GM12878 (cell line): ENCODE measurements around the gene LRRC75A. TPM values are rescaled to one million over a fixed set of nuclear protein-coding genes. Genes with fewer than 3 reads are reported as not detected.

ENCODE experiments used
- ATAC-seq: fragments of 200-7000 bp; cut with Tn5 transposase; 3 replicates; pipeline ENCODE4 v1.9.1; 2020; ENCODE audit warnings: mild to moderate bottlenecking, moderate library complexity
- BruUV-seq: library from RNA; stranded (reverse); fragments of 400-500 nt; replicated peaks from 2 replicates; lab custom pipeline; 2021; lab: Mats Ljungman, UMichigan
- CTCF ChIA-PET: fragments of 300-600 bp; sonication (Branson Sonifier 250); formaldehyde crosslinking; extraction: SDS; loops from one replicate; lab custom pipeline; 2021; ENCODE audit warnings: inconsistent platforms; lab: Yijun Ruan, JAX
- POLR2A ChIA-PET: fragments of 350-600 bp; formaldehyde crosslinking; extraction: SDS; loops from one replicate; lab custom pipeline; 2021; ENCODE audit warnings: inconsistent platforms; lab: Charles Lee
- RAD21 ChIA-PET: fragments of 300-600 bp; sonication (Branson Sonifier 250); formaldehyde crosslinking; loops from one replicate; lab custom pipeline; 2023; ENCODE audit warnings: antibody characterized with exemption; ENCODE audit not compliant: unreplicated experiment; lab: Charles Lee
- SMC1A ChIA-PET: fragments of 300-600 bp; sonication (Branson Sonifier 250); formaldehyde crosslinking; loops from one replicate; lab custom pipeline; 2023; ENCODE audit not compliant: unreplicated experiment, uncharacterized antibody; lab: Charles Lee
- DNase-seq: peaks from one replicate; pipeline ENCODE4 v3.0.0-alpha.2; 2011; ENCODE audit warnings: low read depth, low spot score
- FAIRE-seq: peaks from 3 replicates; lab custom pipeline; 2011; peaks lifted over from hg19 to GRCh38; lab: Jason Lieb, UNC
- H2AFZ ChIP-seq: 2 replicates; pipeline ENCODE4 v1.6.0; 2011; ENCODE audit warnings: low read depth, low read length, control low read depth; ENCODE audit not compliant: control insufficient read depth
- H3K27ac ChIP-seq: 2 replicates; pipeline ENCODE4 v1.5.1; 2011; ENCODE audit warnings: control low read depth; ENCODE audit not compliant: control insufficient read depth, insufficient read depth
- H3K27me3 ChIP-seq, 2 experiments: replicated peaks in 1 of 2; 2 replicates each; pipeline versions ENCODE4 v1.6.0 to v1.6.1; 2011; ENCODE audit warnings: low read length in 1 of 2; ENCODE audit not compliant: control insufficient read depth in 2 of 2, insufficient read depth in 2 of 2
- H3K36me3 ChIP-seq, 2 experiments: 2 replicates each; pipeline ENCODE4 v1.5.1; 2011; ENCODE audit warnings: low read length in 1 of 2; ENCODE audit not compliant: control insufficient read depth in 2 of 2, insufficient read depth in 2 of 2
- H3K4me1 ChIP-seq: 2 replicates; pipeline ENCODE4 v1.6.1; 2011; ENCODE audit warnings: mild to moderate bottlenecking, low read length, moderate library complexity, mixed read lengths; ENCODE audit not compliant: control insufficient read depth, insufficient read depth
- H3K4me2 ChIP-seq: 2 replicates; pipeline ENCODE4 v1.6.0; 2011; ENCODE audit warnings: control low read depth; ENCODE audit not compliant: control insufficient read depth, insufficient read depth
- H3K4me3 ChIP-seq: fragments of 200-600 bp; sonication (generic); 2 replicates; pipeline ENCODE4 v1.5.1; 2016
- H3K79me2 ChIP-seq: 2 replicates; pipeline ENCODE4 v1.6.0; 2011; ENCODE audit warnings: low read length; ENCODE audit not compliant: control insufficient read depth, insufficient read depth
- H3K9ac ChIP-seq: 2 replicates; pipeline ENCODE4 v1.8.0; 2011; ENCODE audit warnings: low read length, control low read depth, mixed read lengths; ENCODE audit not compliant: control insufficient read depth, insufficient read depth
- H3K9me3 ChIP-seq: replicated peaks from 3 replicates; pipeline ENCODE4 v1.5.1; 2011; ENCODE audit warnings: mild to moderate bottlenecking, low read length; ENCODE audit not compliant: control insufficient read depth, insufficient read depth
- H4K20me1 ChIP-seq: 2 replicates; pipeline ENCODE4 v1.6.0; 2011; ENCODE audit not compliant: control insufficient read depth, insufficient read depth
- BHLHE40 ChIP-seq, 2 experiments: fragments of 450-650 bp in 1 of 2; IDR thresholded peaks; 2 replicates each; pipeline ENCODE4 v1.6.1; 2011 to 2017; ENCODE audit warnings: low read depth in 2 of 2, borderline replicate concordance in 1 of 2, improper control_type of control experiment in 1 of 2, low read length in 1 of 2, mild to moderate bottlenecking in 1 of 2
- BRCA1 ChIP-seq: IDR thresholded peaks from 2 replicates; pipeline ENCODE4 v1.6.1; 2011; ENCODE audit warnings: low read depth, low read length, improper control_type of control experiment
- E2F8 ChIP-seq: fragments of 450-650 bp; IDR thresholded peaks from 2 replicates; pipeline ENCODE4 v1.6.1; 2018; ENCODE audit warnings: mild to moderate bottlenecking, low read depth, moderate library complexity; ENCODE audit not compliant: partially characterized antibody
- EP300 ChIP-seq, 2 experiments: fragments of 150-350 bp in 1 of 2; IDR thresholded peaks; 2 replicates each; pipeline ENCODE4 v1.6.1; 2011 to 2012; ENCODE audit warnings: low read depth in 2 of 2, low read length in 2 of 2, borderline replicate concordance in 1 of 2, improper control_type of control experiment in 1 of 2, inconsistent platforms in 1 of 2; ENCODE audit not compliant: control insufficient read depth in 1 of 2
- EZH2 ChIP-seq: IDR thresholded peaks from 2 replicates; pipeline ENCODE4 v1.6.1; 2012; ENCODE audit warnings: low read depth, mild to moderate bottlenecking, control low read depth, inconsistent platforms, low read length, borderline replicate concordance; ENCODE audit not compliant: control insufficient read depth
- IRF4 ChIP-seq: IDR thresholded peaks from 2 replicates; pipeline ENCODE4 v1.6.1; 2011; ENCODE audit warnings: low read depth, low read length
- NFYB ChIP-seq: IDR thresholded peaks from 2 replicates; pipeline ENCODE4 v1.6.1; 2011; ENCODE audit warnings: low read depth, mild to moderate bottlenecking, low read length, improper control_type of control experiment, moderate library complexity; ENCODE audit not compliant: insufficient read depth
- POU2F2 ChIP-seq: IDR thresholded peaks from 3 replicates; pipeline ENCODE4 v1.6.1; 2011; ENCODE audit warnings: low read depth, mild to moderate bottlenecking, low read length, borderline replicate concordance
- SP1 ChIP-seq: IDR thresholded peaks from one replicate; pipeline ENCODE4 v1.6.1; 2011; ENCODE audit warnings: low read depth, low read length
- SREBF2 ChIP-seq: IDR thresholded peaks from 2 replicates; pipeline ENCODE4 v1.6.1; 2012; ENCODE audit warnings: mild to moderate bottlenecking, low read length
- STAT3 ChIP-seq: IDR thresholded peaks from 2 replicates; pipeline ENCODE4 v1.6.1; 2011; ENCODE audit warnings: low read depth, low read length, improper control_type of control experiment
- TCF3 ChIP-seq: IDR thresholded peaks from 2 replicates; pipeline ENCODE4 v1.6.1; 2012; ENCODE audit warnings: low read depth, mild to moderate bottlenecking, low read length, borderline replicate concordance; ENCODE audit not compliant: insufficient read depth
- WRNIP1 ChIP-seq: IDR thresholded peaks from 2 replicates; pipeline ENCODE4 v1.6.1; 2011; ENCODE audit warnings: low read depth, low read length, improper control_type of control experiment, borderline replicate concordance
- ZBTB4 ChIP-seq: fragments of 450-650 bp; formaldehyde crosslinking; IDR thresholded peaks from 2 replicates; pipeline ENCODE4 v1.4.0; 2022; ENCODE audit warnings: mild to moderate bottlenecking, moderate library complexity
- ZNF274 ChIP-seq: IDR thresholded peaks from one replicate; pipeline ENCODE4 v1.8.0; 2011; ENCODE audit not compliant: insufficient read length, insufficient read depth
- WGBS: methylation state at CpG from one replicate; pipeline ENCODE4 v1.1.6; 2016; ENCODE audit warnings: low lambda C conversion rate; ENCODE audit not compliant: insufficient replicate concordance, insufficient coverage; ENCODE audit errors: missing lambda C conversion rate; 5-methylcytosine and 5-hydroxymethylcytosine counted together
- in situ Hi-C: fragments of 300-500 bp; cut with MboI; formaldehyde crosslinking; loops from 9 replicates; pipeline ENCODE4 v1.14.3; 2018; ENCODE audit warnings: mixed read lengths
- intact Hi-C: fragments of 100-400 bp; cut with micrococcal nuclease; formaldehyde crosslinking; loops from one replicate; pipeline ENCODE4 v1.14.2; 2022; ENCODE audit not compliant: unreplicated experiment
- polyA plus RNA-seq, 11 experiments: library from polyadenylated mRNA; depleted of rRNA in 4 of 11; unstranded in 6 of 11; stranded (reverse) in 5 of 11; fragments of >200 nt; fragmentation: Nextera tagmentation in 4 of 11; fragmentation: Illumina TruSeq in 1 of 11; extraction: Ambion mirVana in 4 of 11; extraction: Trizol in 1 of 11; gene quantifications; 1 replicate in 1 of 11; 2 replicates in 10 of 11; pipeline versions ENCODE4 v1.2.1 to v1.2.3, GENCODE V29; 2011 to 2016; ENCODE audit warnings: inconsistent platforms in 2 of 11, missing spikeins in 2 of 11, low read depth in 1 of 11
- total RNA-seq, 4 experiments: library from RNA; depleted of rRNA in 3 of 4; stranded (reverse); fragments of >200 nt in 3 of 4; fragmentation: Illumina TruSeq in 1 of 4; extraction: Trizol in 1 of 4; gene quantifications; 2 replicates each; pipeline versions ENCODE4 v1.2.1 to v1.2.3, GENCODE V29; 2013 to 2021

LRRC75A gene
- total and polyA plus RNA-seq, 10 of the 15 experiments (the other 5 are each of a cell fraction or from before 2014, with no cell fraction given): 0.01 to 1.3 (median 0.09) TPM; not detected in 2

GRCh38 chr17:16504984-16505383, 13.0 kb upstream of the LRRC75A start:
- ChIA-PET CTCF (interaction anchor here (1.0 kb wide), 1 partner anchor 141 kb away, joined by 3 read pairs; no protein-coding TSS in a partner anchor), RAD21 (no interaction called here), SMC1A (no interaction called here), POLR2A (no interaction called here)
- Histone ChIP-seq H4K20me1 (no peaks in the 10 kb centered on the region), H3K4me1 (no peaks in the 10 kb centered on the region), H3K27me3 (no peaks in the 10 kb centered on the region), H3K4me2 (no peak overlapping the region), H2AFZ (no peak overlapping the region), H3K9ac (no peak overlapping the region), H3K9me3 (no peaks in the 10 kb centered on the region), H3K27ac (no peak overlapping the region), H3K4me3 (no peak overlapping the region), H3K79me2 (no peaks in the 10 kb centered on the region), H3K36me3 (no peaks in the 10 kb centered on the region)
- 13% methylated on average over 3 of the region's 3 CpGs for WGBS
- in situ Hi-C loops (no loop called here), intact Hi-C loops (no loop called here)
- TF ChIP-seq STAT3 (no peak), TCF3 (no peak), SP1 (no peak), ZNF274 (no peak), EP300 (IDR thresholded peaks at IDR 0.05; ENCODE audit: borderline replicate concordance in 1 of 2, control insufficient read depth in 1 of 2, low read depth in 2 of 2, low read length in 2 of 2) (no peak), WRNIP1 (no peak), SREBF2 (no peak), NFYB (no peak), ZBTB4 (CRISPR knock-in tag) (no peak), BHLHE40 (IDR thresholded peaks at IDR 0.05; ENCODE audit: borderline replicate concordance in 1 of 2, low read depth in 2 of 2, low read length in 1 of 2) (no peak), E2F8 (no peak), POU2F2 (no peak), BRCA1 (no peak), IRF4 (no peak), EZH2 (no peak)
- BruUV-seq: no TSS peak
- DNase-seq: no peak
- no peak for FAIRE-seq
- no peak for ATAC-seq
